Spleen (tissue), 7 donors: ENCODE measurements around the gene CHRM4.

Experiments used
- CTCF ChIP-seq, 11 experiments: fragments of 200-600 bp in 7 of 11; fragments of 450-650 bp in 4 of 11; sonication (generic) in 4 of 11; IDR thresholded peaks in 8 of 11; conservative IDR thresholded peaks in 3 of 11; 1 replicate in 7 of 11; 2 replicates in 4 of 11; pipeline versions ENCODE4 v1.4.0 to v1.8.0; 2016 to 2021; ENCODE audit warnings: antibody characterized with exemption in 11 of 11, inconsistent platforms in 4 of 11, mild to moderate bottlenecking in 1 of 11
- POLR2AphosphoS5 ChIP-seq, 3 donors: sonication (generic); formaldehyde crosslinking; IDR thresholded peaks; one replicate each; pipeline ENCODE4 v1.5.1; 2017; ENCODE audit warnings: antibody characterized with exemption in 3 of 3
- donor health status: DM: no; HTN: no; CAD: no; lungs with moderate emphysema.
- donor health status: DM: no; HTN: no; CAD: no.
- donor health status: DM: no; HTN: no; CAD: no.

- TF ChIP-seq POLR2AphosphoS5 (IDR thresholded peaks at IDR 0.05) (no peak), CTCF (IDR thresholded peaks at IDR 0.05 in 8 of 11, conservative IDR thresholded peaks at IDR 0.05 in 3 of 11) (no peak)
These were observed 57.4 kb downstream of the CHRM4 start for GRCh38 chr11:46334211-46334610.
